HEK293 (cell line): ENCODE measurements around the gene RBM10.

ENCODE experiments used
- BCL11A ChIP-seq: fragments of 450-650 bp; formaldehyde crosslinking; IDR thresholded peaks from 2 replicates; pipeline ENCODE4 v1.5.1; 2016; ENCODE audit warnings: low read depth, missing biosample characterization, missing genetic modification characterization
- EGR2 ChIP-seq: fragments of 450-650 bp; formaldehyde crosslinking; IDR thresholded peaks from 2 replicates; pipeline ENCODE4 v1.5.1; 2016; ENCODE audit warnings: low read depth, missing biosample characterization, missing genetic modification characterization
- GLIS2 ChIP-seq: fragments of 450-650 bp; formaldehyde crosslinking; IDR thresholded peaks from 2 replicates; pipeline ENCODE4 v1.5.1; 2016; ENCODE audit warnings: missing biosample characterization, missing genetic modification characterization
- HOXC10 ChIP-seq: sonication (generic); formaldehyde crosslinking; IDR thresholded peaks from 2 replicates; pipeline ENCODE4 v1.8.1; 2023; ENCODE audit warnings: mild to moderate bottlenecking, missing genetic modification reagents
- KLF8 ChIP-seq: fragments of 450-650 bp; formaldehyde crosslinking; IDR thresholded peaks from 2 replicates; pipeline ENCODE4 v1.5.1; 2016; ENCODE audit warnings: missing biosample characterization, missing genetic modification characterization
- MEIS1 ChIP-seq: sonication (generic); formaldehyde crosslinking; IDR thresholded peaks from 2 replicates; pipeline ENCODE4 v1.8.1; 2022; ENCODE audit warnings: missing genetic modification reagents, mild to moderate bottlenecking, borderline replicate concordance
- SCRT2 ChIP-seq: fragments of 450-650 bp; formaldehyde crosslinking; IDR thresholded peaks from 2 replicates; pipeline ENCODE4 v1.5.1; 2016; ENCODE audit warnings: missing biosample characterization, missing genetic modification characterization
- YY2 ChIP-seq: fragments of 450-650 bp; formaldehyde crosslinking; IDR thresholded peaks from 2 replicates; pipeline ENCODE4 v1.5.1; 2016; ENCODE audit warnings: missing biosample characterization, missing genetic modification characterization
- ZBTB20 ChIP-seq: fragments of 450-650 bp; formaldehyde crosslinking; IDR thresholded peaks from 2 replicates; pipeline ENCODE4 v1.5.1; 2016; ENCODE audit warnings: missing biosample characterization, missing genetic modification characterization
- ZEB2 ChIP-seq: fragments of 450-650 bp; formaldehyde crosslinking; IDR thresholded peaks from 2 replicates; pipeline ENCODE4 v1.5.1; 2016; ENCODE audit warnings: missing biosample characterization, missing genetic modification characterization
- ZFHX2 ChIP-seq: fragments of 450-650 bp; formaldehyde crosslinking; conservative IDR thresholded peaks from 2 replicates; pipeline ENCODE4 v1.5.1; 2016; ENCODE audit warnings: missing biosample characterization, missing genetic modification characterization
- ZFP69B ChIP-seq: fragments of 450-650 bp; formaldehyde crosslinking; IDR thresholded peaks from 2 replicates; pipeline ENCODE4 v1.5.1; 2016; ENCODE audit warnings: missing biosample characterization, missing genetic modification characterization
- ZNF157 ChIP-seq: fragments of 450-650 bp; formaldehyde crosslinking; IDR thresholded peaks from 2 replicates; pipeline ENCODE4 v1.5.1; 2016; ENCODE audit warnings: missing biosample characterization, missing genetic modification characterization
- ZNF16 ChIP-seq: fragments of 450-650 bp; formaldehyde crosslinking; IDR thresholded peaks from 2 replicates; pipeline ENCODE4 v1.5.1; 2016; ENCODE audit warnings: low read depth, missing biosample characterization, missing genetic modification characterization
- ZNF175 ChIP-seq: fragments of 450-650 bp; formaldehyde crosslinking; IDR thresholded peaks from 2 replicates; pipeline ENCODE4 v1.5.1; 2016; ENCODE audit warnings: missing biosample characterization, missing genetic modification characterization
- ZNF211 ChIP-seq: fragments of 450-650 bp; formaldehyde crosslinking; IDR thresholded peaks from 2 replicates; pipeline ENCODE4 v1.5.1; 2016; ENCODE audit warnings: low read depth, missing biosample characterization, missing genetic modification characterization
- ZNF223 ChIP-seq: fragments of 450-650 bp; formaldehyde crosslinking; IDR thresholded peaks from 2 replicates; pipeline ENCODE4 v1.5.1; 2016; ENCODE audit warnings: missing biosample characterization, missing genetic modification characterization
- ZNF23 ChIP-seq: fragments of 450-650 bp; formaldehyde crosslinking; IDR thresholded peaks from 2 replicates; pipeline ENCODE4 v1.5.1; 2016; ENCODE audit warnings: missing biosample characterization, missing genetic modification characterization, borderline replicate concordance
- ZNF324 ChIP-seq: fragments of 450-650 bp; formaldehyde crosslinking; IDR thresholded peaks from 2 replicates; pipeline ENCODE4 v1.5.1; 2016; ENCODE audit warnings: missing biosample characterization, missing genetic modification characterization
- ZNF341 ChIP-seq: fragments of 450-650 bp; formaldehyde crosslinking; IDR thresholded peaks from 2 replicates; pipeline ENCODE4; 2016; ENCODE audit warnings: low read depth, missing biosample characterization, missing genetic modification characterization
- ZNF350 ChIP-seq: fragments of 450-650 bp; formaldehyde crosslinking; IDR thresholded peaks from 2 replicates; pipeline ENCODE4 v1.5.0; 2017; ENCODE audit warnings: missing biosample characterization, mild to moderate bottlenecking, missing genetic modification characterization
- ZNF354C ChIP-seq: fragments of 450-650 bp; formaldehyde crosslinking; IDR thresholded peaks from 2 replicates; pipeline ENCODE4 v1.5.1; 2016; ENCODE audit warnings: missing biosample characterization, missing genetic modification characterization, low read depth, borderline replicate concordance
- ZNF501 ChIP-seq: fragments of 450-650 bp; formaldehyde crosslinking; IDR thresholded peaks from 2 replicates; pipeline ENCODE4 v1.5.1; 2016; ENCODE audit warnings: missing biosample characterization, missing genetic modification characterization
- ZNF560 ChIP-seq: fragments of 450-650 bp; formaldehyde crosslinking; IDR thresholded peaks from 2 replicates; pipeline ENCODE4 v1.5.1; 2017; ENCODE audit warnings: missing biosample characterization, missing genetic modification characterization, borderline replicate concordance
- ZNF660 ChIP-seq: fragments of 450-650 bp; IDR thresholded peaks from 2 replicates; pipeline ENCODE4 v1.5.1; 2018; ENCODE audit warnings: missing biosample characterization, mild to moderate bottlenecking, missing genetic modification characterization
- ZSCAN30 ChIP-seq: fragments of 450-650 bp; IDR thresholded peaks from 2 replicates; pipeline ENCODE4 v1.5.1; 2018; ENCODE audit warnings: missing biosample characterization, mild to moderate bottlenecking, missing genetic modification characterization, moderate library complexity
- TF ChIP-seq, protein P1 (sequence below): fragments of 450-650 bp; formaldehyde crosslinking; IDR thresholded peaks from 2 replicates; pipeline ENCODE4 v1.5.1; 2016; ENCODE audit warnings: missing biosample characterization, missing genetic modification characterization
- TF ChIP-seq, protein P2 (sequence below): fragments of 450-650 bp; formaldehyde crosslinking; IDR thresholded peaks from 2 replicates; pipeline ENCODE4 v1.5.1; 2016; ENCODE audit warnings: missing biosample characterization, missing genetic modification characterization
- TF ChIP-seq, protein P3 (sequence below): fragments of 450-650 bp; formaldehyde crosslinking; IDR thresholded peaks from 2 replicates; pipeline ENCODE4 v1.5.1; 2016; ENCODE audit warnings: missing biosample characterization, missing genetic modification characterization
- TF ChIP-seq, protein P4 (sequence below): fragments of 450-650 bp; formaldehyde crosslinking; IDR thresholded peaks from 2 replicates; pipeline ENCODE4 v1.5.1; 2016; ENCODE audit warnings: missing biosample characterization, missing genetic modification characterization, borderline replicate concordance

The RBM10 gene

DNA sequence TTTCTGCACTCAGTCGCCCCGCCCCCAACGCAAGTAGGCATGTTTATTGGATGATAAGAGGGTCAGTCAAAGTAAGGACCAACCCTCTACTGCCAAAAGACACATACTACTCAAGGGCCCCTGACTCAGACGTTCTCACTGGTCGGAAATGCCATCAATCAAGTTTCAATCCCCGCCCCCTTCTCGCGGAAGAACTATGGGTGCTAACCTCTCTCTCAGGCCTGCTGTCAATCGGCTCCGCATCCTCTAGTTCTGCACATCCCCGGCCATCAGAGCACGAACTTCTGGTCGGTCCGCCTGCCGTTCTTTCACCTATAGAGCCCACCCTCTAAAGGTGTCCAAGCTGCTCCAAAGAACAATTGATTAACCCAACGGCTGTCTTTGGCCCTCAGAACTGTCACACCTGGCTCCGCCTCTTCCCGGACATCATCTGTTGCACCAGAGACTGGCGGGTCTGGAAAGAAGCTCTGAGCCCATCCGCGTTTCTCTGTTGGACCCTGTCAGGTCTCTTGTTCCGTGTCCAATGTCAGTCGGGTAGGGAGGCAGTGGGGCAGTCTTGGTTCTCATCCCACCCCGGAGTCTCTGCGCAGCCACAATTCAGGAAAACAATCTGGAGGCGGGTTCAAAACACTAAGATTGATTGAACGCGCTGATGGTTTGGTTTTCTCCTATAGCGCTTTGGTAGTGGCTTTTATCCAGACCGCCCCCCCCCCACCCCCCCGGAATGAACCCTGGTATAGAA, 15.7 kb upstream of the RBM10 start (continued):
- TF ChIP-seq ZNF175 (no peak), ZNF341 (tag by site-specific recombination) (0 out of 2 replicates have a peak, but pooled peaks have one; percentile 8), ZEB2 (tag by site-specific recombination) (peak; percentile 59), BCL11A (tag by site-specific recombination) (no peak), ZNF501 (peak; percentile 71; the same call in 1 of the 2 replicates), EGR2 (tag by site-specific recombination) (no peak), ZBTB20 (tag by site-specific recombination) (peak; percentile 41; the same call in 1 of the 2 replicates), ZNF660 (tag by site-specific recombination) (peak; percentile 72; the same call in 1 of the 2 replicates), YY2 (no peak), ZNF354C (tag by site-specific recombination) (no peak), ZNF23 (tag by site-specific recombination) (no peak), SCRT2 (tag by site-specific recombination) (peak; percentile 99), KLF8 (tag by site-specific recombination) (peak; percentile 41; the same call in 1 of the 2 replicates), ZNF16 (tag by site-specific recombination) (no peak), ZNF560 (tag by site-specific recombination) (no peak), MEIS1 (CRISPR knock-in tag) (no peak), ZNF223 (tag by site-specific recombination) (no peak), ZSCAN30 (tag by site-specific recombination) (no peak), ZFP69B (tag by site-specific recombination) (peak; percentile 89), HOXC10 (CRISPR knock-in tag) (no peak), ZNF324 (tag by site-specific recombination) (peak; percentile 35; the same call in 1 of the 2 replicates), ZFHX2 (tag by site-specific recombination) (no peak), ZNF211 (tag by site-specific recombination) (no peak), ZNF157 (tag by site-specific recombination) (no peak), GLIS2 (no peak), ZNF350 (tag by site-specific recombination) (peak; percentile 98)
- TF ChIP-seq, protein P1, sequence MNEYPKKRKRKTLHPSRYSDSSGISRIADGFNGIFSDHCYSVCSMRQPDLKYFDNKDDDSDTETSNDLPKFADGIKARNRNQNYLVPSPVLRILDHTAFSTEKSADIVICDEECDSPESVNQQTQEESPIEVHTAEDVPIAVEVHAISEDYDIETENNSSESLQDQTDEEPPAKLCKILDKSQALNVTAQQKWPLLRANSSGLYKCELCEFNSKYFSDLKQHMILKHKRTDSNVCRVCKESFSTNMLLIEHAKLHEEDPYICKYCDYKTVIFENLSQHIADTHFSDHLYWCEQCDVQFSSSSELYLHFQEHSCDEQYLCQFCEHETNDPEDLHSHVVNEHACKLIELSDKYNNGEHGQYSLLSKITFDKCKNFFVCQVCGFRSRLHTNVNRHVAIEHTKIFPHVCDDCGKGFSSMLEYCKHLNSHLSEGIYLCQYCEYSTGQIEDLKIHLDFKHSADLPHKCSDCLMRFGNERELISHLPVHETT (tag by site-specific recombination): peak; percentile 54; the same call in 1 of the 2 replicates
- TF ChIP-seq, protein P2, sequence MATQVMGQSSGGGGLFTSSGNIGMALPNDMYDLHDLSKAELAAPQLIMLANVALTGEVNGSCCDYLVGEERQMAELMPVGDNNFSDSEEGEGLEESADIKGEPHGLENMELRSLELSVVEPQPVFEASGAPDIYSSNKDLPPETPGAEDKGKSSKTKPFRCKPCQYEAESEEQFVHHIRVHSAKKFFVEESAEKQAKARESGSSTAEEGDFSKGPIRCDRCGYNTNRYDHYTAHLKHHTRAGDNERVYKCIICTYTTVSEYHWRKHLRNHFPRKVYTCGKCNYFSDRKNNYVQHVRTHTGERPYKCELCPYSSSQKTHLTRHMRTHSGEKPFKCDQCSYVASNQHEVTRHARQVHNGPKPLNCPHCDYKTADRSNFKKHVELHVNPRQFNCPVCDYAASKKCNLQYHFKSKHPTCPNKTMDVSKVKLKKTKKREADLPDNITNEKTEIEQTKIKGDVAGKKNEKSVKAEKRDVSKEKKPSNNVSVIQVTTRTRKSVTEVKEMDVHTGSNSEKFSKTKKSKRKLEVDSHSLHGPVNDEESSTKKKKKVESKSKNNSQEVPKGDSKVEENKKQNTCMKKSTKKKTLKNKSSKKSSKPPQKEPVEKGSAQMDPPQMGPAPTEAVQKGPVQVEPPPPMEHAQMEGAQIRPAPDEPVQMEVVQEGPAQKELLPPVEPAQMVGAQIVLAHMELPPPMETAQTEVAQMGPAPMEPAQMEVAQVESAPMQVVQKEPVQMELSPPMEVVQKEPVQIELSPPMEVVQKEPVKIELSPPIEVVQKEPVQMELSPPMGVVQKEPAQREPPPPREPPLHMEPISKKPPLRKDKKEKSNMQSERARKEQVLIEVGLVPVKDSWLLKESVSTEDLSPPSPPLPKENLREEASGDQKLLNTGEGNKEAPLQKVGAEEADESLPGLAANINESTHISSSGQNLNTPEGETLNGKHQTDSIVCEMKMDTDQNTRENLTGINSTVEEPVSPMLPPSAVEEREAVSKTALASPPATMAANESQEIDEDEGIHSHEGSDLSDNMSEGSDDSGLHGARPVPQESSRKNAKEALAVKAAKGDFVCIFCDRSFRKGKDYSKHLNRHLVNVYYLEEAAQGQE (tag by site-specific recombination): no peak
- TF ChIP-seq, protein P3, sequence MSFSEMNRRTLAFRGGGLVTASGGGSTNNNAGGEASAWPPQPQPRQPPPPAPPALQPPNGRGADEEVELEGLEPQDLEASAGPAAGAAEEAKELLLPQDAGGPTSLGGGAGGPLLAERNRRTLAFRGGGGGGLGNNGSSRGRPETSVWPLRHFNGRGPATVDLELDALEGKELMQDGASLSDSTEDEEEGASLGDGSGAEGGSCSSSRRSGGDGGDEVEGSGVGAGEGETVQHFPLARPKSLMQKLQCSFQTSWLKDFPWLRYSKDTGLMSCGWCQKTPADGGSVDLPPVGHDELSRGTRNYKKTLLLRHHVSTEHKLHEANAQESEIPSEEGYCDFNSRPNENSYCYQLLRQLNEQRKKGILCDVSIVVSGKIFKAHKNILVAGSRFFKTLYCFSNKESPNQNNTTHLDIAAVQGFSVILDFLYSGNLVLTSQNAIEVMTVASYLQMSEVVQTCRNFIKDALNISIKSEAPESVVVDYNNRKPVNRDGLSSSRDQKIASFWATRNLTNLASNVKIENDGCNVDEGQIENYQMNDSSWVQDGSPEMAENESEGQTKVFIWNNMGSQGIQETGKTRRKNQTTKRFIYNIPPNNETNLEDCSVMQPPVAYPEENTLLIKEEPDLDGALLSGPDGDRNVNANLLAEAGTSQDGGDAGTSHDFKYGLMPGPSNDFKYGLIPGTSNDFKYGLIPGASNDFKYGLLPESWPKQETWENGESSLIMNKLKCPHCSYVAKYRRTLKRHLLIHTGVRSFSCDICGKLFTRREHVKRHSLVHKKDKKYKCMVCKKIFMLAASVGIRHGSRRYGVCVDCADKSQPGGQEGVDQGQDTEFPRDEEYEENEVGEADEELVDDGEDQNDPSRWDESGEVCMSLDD (tag by site-specific recombination): no peak
- TF ChIP-seq, protein P4, sequence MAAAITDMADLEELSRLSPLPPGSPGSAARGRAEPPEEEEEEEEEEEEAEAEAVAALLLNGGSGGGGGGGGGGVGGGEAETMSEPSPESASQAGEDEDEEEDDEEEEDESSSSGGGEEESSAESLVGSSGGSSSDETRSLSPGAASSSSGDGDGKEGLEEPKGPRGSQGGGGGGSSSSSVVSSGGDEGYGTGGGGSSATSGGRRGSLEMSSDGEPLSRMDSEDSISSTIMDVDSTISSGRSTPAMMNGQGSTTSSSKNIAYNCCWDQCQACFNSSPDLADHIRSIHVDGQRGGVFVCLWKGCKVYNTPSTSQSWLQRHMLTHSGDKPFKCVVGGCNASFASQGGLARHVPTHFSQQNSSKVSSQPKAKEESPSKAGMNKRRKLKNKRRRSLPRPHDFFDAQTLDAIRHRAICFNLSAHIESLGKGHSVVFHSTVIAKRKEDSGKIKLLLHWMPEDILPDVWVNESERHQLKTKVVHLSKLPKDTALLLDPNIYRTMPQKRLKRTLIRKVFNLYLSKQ (tag by site-specific recombination): no peak
